Keratinocyte (primary cell): ENCODE data around the gene B3GNT3.

Experiments used
- EZH2 ChIP-seq: IDR thresholded peaks from one replicate; pipeline ENCODE4 v1.6.1; 2012; ENCODE audit warnings: inconsistent platforms, mild to moderate bottlenecking, low read length, moderate library complexity
- TF ChIP-seq, protein P1 (sequence below), 3 experiments: IDR thresholded peaks in 1 of 3; conservative IDR thresholded peaks in 1 of 3; optimal IDR thresholded peaks in 1 of 3; 2 replicates in 2 of 3; 3 replicates in 1 of 3; pipeline versions ENCODE3 to v1.5.1; 2011; ENCODE audit warnings: low read length in 3 of 3, mild to moderate bottlenecking in 3 of 3, moderate library complexity in 2 of 3, control low read depth in 1 of 3, inconsistent platforms in 1 of 3; ENCODE audit not compliant: insufficient read depth in 2 of 3; ENCODE audit errors: extremely low read depth in 1 of 3

DNA sequence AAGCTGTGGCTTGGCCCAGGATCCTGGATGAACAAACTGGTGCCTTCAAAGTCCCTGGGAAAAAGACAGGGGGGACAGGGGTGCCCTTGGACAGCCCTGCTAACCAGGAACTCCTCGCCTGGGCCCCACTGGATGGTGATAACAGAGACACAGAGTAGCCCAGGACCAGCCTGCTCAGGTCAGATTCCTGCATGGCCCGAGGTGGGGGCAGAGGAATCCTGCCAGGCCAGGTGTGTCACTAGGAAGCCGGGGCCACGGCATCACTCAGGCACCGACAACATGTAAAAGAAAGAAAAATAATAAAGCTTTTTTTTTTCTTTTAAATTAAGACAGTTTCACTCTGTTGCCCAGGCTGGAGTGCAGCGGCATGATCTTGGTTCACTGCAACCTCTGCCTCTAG is 59.1 kb downstream of the B3GNT3 start:
- TF ChIP-seq, protein P1, sequence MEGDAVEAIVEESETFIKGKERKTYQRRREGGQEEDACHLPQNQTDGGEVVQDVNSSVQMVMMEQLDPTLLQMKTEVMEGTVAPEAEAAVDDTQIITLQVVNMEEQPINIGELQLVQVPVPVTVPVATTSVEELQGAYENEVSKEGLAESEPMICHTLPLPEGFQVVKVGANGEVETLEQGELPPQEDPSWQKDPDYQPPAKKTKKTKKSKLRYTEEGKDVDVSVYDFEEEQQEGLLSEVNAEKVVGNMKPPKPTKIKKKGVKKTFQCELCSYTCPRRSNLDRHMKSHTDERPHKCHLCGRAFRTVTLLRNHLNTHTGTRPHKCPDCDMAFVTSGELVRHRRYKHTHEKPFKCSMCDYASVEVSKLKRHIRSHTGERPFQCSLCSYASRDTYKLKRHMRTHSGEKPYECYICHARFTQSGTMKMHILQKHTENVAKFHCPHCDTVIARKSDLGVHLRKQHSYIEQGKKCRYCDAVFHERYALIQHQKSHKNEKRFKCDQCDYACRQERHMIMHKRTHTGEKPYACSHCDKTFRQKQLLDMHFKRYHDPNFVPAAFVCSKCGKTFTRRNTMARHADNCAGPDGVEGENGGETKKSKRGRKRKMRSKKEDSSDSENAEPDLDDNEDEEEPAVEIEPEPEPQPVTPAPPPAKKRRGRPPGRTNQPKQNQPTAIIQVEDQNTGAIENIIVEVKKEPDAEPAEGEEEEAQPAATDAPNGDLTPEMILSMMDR (optimal IDR thresholded peaks at IDR 0.05 in 1 of 3, IDR thresholded peaks at IDR 0.05 in 1 of 3, conservative IDR thresholded peaks at IDR 0.05 in 1 of 3; ENCODE audit: extremely low read depth in 1 of 3, insufficient read depth in 2 of 3, low read length in 3 of 3), result no peak
- TF ChIP-seq EZH2, result no peak
